Measurements from ENCODE around the gene ACSM3. TPM values are rescaled to one million over a fixed set of nuclear protein-coding genes. Genes with fewer than 3 reads are reported as not detected.

The ACSM3 gene
- total and polyA plus RNA-seq, 10 of the 15 experiments (the other 5 are each of a cell fraction or from before 2014, with no cell fraction given), result 4.9 to 21.0 (median 7.0) TPM

GRCh38 chr16:20806168-20807050, 42.6 kb downstream of the ACSM3 start, which contains the start of the genes ERI2 and REXO5 (continued):
- TF ChIP-seq ZNF592 (IDR thresholded peaks at IDR 0.05) (no peak), TCF7 (IDR thresholded peaks at IDR 0.05; ENCODE audit: borderline replicate concordance) (peak; percentile 43; the same call in 1 of the 2 replicates), ZBED1 (IDR thresholded peaks at IDR 0.05; ENCODE audit: borderline replicate concordance) (peak; percentile 45; the same call in 1 of the 2 replicates), CUX1 (IDR thresholded peaks at IDR 0.05; ENCODE audit: insufficient replicate concordance, low read depth, low read length) (peak; percentile 70), JUNB (IDR thresholded peaks at IDR 0.05) (no peak), CHD4 (IDR thresholded peaks at IDR 0.05) (no peak), JUND (IDR thresholded peaks at IDR 0.05; ENCODE audit: low read depth, low read length) (no peak), WRNIP1 (IDR thresholded peaks at IDR 0.05; ENCODE audit: borderline replicate concordance, low read depth, low read length) (no peak), KDM1A (IDR thresholded peaks at IDR 0.05; ENCODE audit: borderline replicate concordance) (no peak), ZNF217 (IDR thresholded peaks at IDR 0.05) (peak; percentile 49; the same call in 1 of the 2 replicates), IRF5 (IDR thresholded peaks at IDR 0.05; ENCODE audit: borderline replicate concordance) (no peak), ETV6 (conservative IDR thresholded peaks at IDR 0.05 in 1 of 2, IDR thresholded peaks at IDR 0.05 in 1 of 2; ENCODE audit: borderline replicate concordance in 1 of 2, low read depth in 1 of 2) (peak in 1 of 2 experiments; percentile 47; a peak in 1 of 4 replicates), IRF3 (IDR thresholded peaks at IDR 0.05) (no peak), NBN (IDR thresholded peaks at IDR 0.05) (peak; percentile 81; the same call in 1 of the 2 replicates)
